GM18951 (cell line): ENCODE results near the gene DIP2B.
"Not testable (repeated sequence)": the region's sequence is repeated elsewhere in the genome, so short reads cannot be mapped to it uniquely, and the experiment has no call there.

Source experiments
- POLR2A ChIP-seq: IDR thresholded peaks from 4 replicates; pipeline ENCODE4 v1.6.1; 2011; ENCODE audit warnings: mild to moderate bottlenecking; ENCODE audit not compliant: insufficient read length, insufficient read depth; ENCODE audit errors: extremely low read depth
- in situ Hi-C: fragments of 300-500 bp; cut with MboI; formaldehyde crosslinking; loops from one replicate; pipeline ENCODE4 v1.12.0; 2022; ENCODE audit warnings: low sequenced_read_pairs, mixed read lengths, inconsistent platforms; ENCODE audit not compliant: unreplicated experiment

Gene DIP2B

DNA sequence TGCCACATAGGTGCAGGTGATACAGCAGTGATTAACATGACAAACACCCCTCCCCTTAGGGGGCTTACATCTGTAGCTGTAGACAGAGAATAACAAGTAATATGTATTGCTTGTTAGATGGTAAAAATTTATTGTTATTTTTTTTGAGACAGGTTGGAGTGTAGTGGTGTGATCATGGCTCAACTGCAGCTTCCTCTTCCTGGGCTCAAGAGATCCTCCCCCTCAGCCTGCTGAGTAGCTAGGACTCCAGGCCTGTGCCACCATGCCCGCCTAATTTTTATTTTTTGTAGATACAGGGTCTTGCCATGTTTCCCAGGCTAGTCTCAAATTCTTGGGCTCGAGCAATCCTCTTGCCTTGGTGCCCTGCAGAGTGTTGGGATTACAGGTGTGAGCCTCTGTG, 19.8 kb downstream of the DIP2B start:
- no peak for TF ChIP-seq POLR2A
- in situ Hi-C loops, result loop anchor here (25.0 kb wide), 1 partner anchor 488 kb away; no protein-coding TSS in a partner anchor

DNA sequence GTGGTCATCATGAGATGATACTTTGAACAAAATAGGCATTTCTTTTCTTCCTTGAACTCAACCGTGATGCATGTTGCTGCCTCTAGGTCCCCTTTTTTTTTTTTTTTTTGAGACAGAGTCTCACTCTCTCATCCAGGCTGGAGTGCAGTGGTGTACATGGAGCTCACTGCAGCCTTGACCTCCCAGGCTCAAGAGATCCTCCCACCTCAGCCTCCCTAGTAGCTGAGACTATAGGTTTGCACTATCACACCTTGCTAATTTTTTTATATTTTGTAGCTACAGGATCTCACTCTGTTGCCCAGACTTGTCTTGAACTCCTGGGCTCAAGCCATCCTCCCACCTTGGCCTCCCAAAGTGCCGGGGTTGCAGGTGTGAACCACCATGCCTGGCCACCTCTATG, 20.6 kb downstream of the DIP2B start:
- in situ Hi-C loops, result no loop called here

DNA sequence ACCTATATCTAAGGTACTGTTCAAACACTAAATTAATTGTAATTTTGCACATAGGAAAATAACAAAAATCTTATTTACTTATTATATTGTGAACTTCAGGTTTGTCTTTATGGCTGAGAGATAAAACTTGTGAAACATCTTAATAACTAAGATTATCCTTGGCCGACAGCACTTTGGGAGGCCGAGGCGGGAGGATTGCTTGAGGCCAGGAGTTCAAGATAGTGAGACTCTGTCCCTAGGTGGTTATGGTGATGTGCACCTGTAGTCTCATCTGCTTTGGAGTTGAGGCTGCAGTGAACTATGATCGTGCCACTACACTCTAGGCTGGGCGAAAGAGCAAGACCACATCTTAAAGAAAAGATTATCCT, 22.6 kb downstream of the DIP2B start:
- no peak for TF ChIP-seq POLR2A
- in situ Hi-C loops, result no loop called here

More for the DNA sequence above, 20.6 kb downstream of the DIP2B start:
- TF ChIP-seq POLR2A, result no peak

DNA sequence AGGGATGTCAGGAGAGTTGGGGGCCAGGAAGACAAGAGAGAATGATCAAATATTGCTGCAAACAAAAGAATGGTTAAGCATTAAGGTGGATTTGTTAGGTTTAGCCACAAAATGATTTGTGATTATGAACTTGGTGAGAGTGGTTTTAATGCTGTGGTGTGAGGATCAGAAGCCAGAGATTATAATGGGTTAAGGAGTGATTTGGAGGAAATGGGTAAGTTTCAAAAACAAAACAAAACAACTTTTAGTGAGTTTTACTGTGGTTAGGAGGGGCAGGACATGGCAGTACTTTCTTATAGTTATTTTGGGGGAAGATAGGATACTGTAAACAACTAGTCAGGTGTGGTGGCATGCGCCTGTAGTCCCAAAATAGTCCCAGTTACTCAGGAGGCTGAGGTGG, 24.0 kb downstream of the DIP2B start:
- in situ Hi-C loops, result no loop called here
- TF ChIP-seq POLR2A, result no peak

DNA sequence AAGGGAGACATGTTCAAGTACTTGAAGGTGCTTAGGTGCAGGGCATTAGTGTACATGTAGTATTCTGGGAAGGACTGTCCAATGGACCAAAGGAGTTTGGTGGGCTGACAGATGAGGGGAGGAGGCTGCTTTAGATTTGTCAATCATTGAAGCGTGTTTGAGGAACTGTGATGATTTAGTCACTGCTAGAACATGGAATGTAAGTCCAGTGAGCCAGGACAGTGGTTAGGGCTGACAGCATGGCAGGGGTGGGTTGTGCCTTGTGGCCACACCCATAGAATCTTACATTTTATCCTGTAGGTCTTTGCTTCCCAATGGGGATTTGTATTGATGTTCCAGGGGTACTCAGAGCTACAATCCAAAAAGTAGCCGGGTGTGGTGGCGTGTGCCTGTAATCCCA, 24.6 kb downstream of the DIP2B start:
- in situ Hi-C loops, result no loop called here
- TF ChIP-seq POLR2A, result no peak

GRCh38 chr12:50530532-50530931, 25.7 kb downstream of the DIP2B start:
- in situ Hi-C loops, result no loop called here
- no peak for TF ChIP-seq POLR2A

DNA sequence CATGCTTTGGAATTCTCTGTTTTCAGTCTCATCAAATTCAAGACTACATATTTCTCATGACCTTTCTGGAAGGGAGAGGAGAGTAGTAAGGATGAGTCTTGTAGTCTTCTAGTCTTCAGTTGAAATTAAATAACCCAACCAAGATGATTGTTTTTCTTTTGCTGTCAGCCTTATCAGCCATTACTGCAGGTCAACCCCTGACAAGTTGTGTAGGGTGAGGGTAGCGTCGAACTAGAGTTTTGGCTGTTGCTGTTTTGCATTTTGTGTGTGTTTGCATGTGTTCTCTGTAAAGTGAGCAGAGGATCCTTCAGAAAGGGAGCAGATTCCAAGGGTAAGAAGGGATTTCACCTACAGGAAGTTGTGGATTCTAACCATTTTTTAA, 28.4 kb downstream of the DIP2B start:
- TF ChIP-seq POLR2A, result no peak
- in situ Hi-C loops, result no loop called here

- TF ChIP-seq POLR2A, result no peak
These were observed 29.2 kb downstream of the DIP2B start for GRCh38 chr12:50533971-50534370.

GRCh38 chr12:50536831-50537537, 32.2 kb downstream of the DIP2B start:
- in situ Hi-C loops, result no loop called here
- TF ChIP-seq POLR2A, result no peak

More at GRCh38 chr12:50533971-50534370, 29.2 kb downstream of the DIP2B start:
- in situ Hi-C loops, result no loop called here

DNA sequence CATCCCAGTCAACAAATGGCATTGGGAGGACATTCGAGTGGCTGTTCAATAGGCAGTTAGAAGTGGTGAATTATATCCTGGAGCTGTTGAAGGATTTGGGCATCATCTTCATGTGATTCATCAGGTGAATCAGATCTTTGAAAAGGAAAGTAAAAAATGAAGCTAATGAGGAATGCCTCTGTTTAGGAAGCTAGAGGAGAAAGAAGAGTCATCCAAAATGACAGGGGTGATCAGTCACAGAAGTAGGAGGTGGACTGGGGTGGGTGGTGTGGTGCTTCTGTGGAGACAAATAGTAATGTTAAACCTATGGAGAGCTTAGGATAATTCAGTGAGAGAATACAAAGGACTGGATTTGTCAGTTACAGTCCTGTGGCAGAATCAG, 32.7 kb downstream of the DIP2B start:
- in situ Hi-C loops, result no loop called here
- TF ChIP-seq POLR2A, result no peak

DNA sequence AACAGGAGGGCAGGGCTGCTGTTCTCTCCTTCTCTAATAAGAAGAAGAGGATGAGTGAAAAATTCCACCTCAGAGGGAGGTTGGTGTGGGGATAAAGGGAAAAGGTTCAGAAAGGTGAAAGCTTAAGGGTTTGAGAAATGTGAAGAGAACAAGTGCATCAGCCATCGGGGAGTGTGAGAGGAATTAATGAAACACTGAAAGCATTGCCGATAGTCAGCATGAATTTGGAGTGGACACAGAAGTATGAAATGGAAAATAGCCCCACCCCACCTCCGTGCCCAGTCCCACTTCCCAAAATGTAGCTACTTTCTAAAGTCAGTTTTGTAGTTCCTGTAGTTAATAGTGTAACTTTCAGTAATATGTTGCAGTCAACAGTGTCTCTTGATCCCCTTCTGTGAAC, 33.4 kb downstream of the DIP2B start:
- in situ Hi-C loops, result no loop called here
- no peak for TF ChIP-seq POLR2A

- no peak for TF ChIP-seq POLR2A
- in situ Hi-C loops, result no loop called here
These were observed 36.4 kb downstream of the DIP2B start for GRCh38 chr12:50541139-50541538.

DNA sequence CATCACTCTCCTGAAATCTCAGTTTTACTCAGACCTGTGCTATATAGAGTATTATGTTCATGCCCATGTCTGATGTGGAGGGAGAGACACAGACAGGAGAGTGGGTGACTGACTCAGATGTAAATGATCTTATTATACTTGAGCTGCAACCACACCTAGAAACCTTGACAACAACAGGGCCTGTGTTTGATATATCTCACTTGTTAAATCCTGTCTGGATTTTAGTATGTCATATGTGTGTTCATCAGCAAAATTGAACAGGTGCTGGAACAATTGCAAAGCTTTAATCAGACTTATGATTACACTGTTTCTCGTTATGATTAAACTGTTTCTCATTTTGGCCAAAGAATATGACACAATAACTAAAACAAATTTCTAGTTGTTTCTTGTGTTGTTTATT, 37.7 kb downstream of the DIP2B start:
- no peak for TF ChIP-seq POLR2A
- in situ Hi-C loops, result no loop called here

DNA sequence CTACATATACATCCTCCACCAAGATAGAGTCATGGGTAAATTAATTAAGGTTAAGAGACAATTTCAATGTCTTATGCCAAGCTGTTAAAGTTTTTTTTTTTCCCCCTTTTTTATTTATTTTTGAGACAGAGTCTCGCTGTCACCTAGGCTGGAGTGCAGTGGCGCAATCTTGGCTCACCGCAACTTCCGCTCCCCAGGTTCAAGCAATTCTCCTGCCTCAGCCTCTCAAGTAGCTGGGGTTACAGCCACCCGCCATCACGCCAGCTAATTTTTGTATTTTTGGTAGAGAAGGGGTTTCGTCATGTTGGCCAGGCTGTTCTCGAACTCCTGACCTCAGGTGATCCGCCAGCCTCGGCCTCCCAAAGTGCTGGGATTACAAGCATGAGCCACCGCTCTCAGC, 38.4 kb downstream of the DIP2B start:
- in situ Hi-C loops, result not testable (repeated sequence)

DNA sequence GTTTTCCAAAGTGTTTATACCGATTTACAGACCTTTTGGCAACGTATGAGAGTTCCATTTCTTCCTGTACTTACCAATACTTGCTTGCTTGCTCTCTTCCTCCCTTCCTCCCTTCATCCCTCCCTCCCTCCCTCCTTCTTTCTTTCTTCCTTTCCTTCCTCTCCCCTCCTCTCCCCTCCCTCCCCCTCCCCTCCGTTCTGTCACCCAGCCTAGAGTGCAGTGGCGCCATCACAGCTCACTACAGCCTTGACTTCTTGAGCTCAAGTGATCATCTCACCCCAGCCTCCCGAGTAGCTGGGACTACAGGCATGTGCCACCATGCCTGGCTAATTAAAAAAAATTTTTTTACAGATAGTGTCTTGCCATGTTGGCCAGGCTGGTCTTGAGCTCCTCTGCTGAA, 40.4 kb downstream of the DIP2B start:
- in situ Hi-C loops, result no loop called here
- TF ChIP-seq POLR2A, result no peak

- in situ Hi-C loops, result no loop called here
- no peak for TF ChIP-seq POLR2A
These were observed 41.0 kb downstream of the DIP2B start for GRCh38 chr12:50545786-50546185.
